CD8-positive, alpha-beta memory T cell (primary cell): ENCODE results near the gene TRIM65. TPM values are rescaled to one million over a fixed set of nuclear protein-coding genes. Genes with fewer than 3 reads are reported as not detected.
A peak's percentile ranks its signal among the peaks of the same experiment; 100 is the strongest.
"Not testable (repeated sequence)": the region's sequence is repeated elsewhere in the genome, so short reads cannot be mapped to it uniquely, and the experiment has no call there.

Source experiments
- CTCF ChIA-PET: fragments of 350-600 bp; sonication (Branson Sonifier 250); formaldehyde crosslinking; loops from one replicate; lab custom pipeline; 2021; ENCODE audit warnings: antibody characterized with exemption; lab: Charles Lee
- POLR2A ChIA-PET: fragments of 350-600 bp; sonication (Branson Sonifier 250); formaldehyde crosslinking; loops from one replicate; lab custom pipeline; 2021; ENCODE audit warnings: antibody characterized with exemption; lab: Charles Lee
- DNase-seq, 5 donors: peaks; one replicate each; pipeline versions ENCODE4 v3.0.0 to v3.0.0-alpha.2; 2020 to 2022; ENCODE audit warnings: mixed read lengths in 1 of 5
- H3K27ac ChIP-seq: one replicate; pipeline ENCODE4 v1.7.0; 2013; ENCODE audit warnings: low read depth, mild to moderate bottlenecking, low read length, moderate library complexity
- H3K27me3 ChIP-seq: 2 replicates; pipeline ENCODE4 v1.7.0; 2013; ENCODE audit warnings: low read length, mild to moderate bottlenecking; ENCODE audit not compliant: insufficient read depth, poor library complexity, severe bottlenecking
- H3K36me3 ChIP-seq: 2 replicates; pipeline ENCODE4 v1.7.0; 2013; ENCODE audit warnings: mild to moderate bottlenecking, low read length, moderate library complexity; ENCODE audit not compliant: insufficient read depth
- H3K4me1 ChIP-seq: 2 replicates; pipeline ENCODE4 v1.7.0; 2013; ENCODE audit warnings: mild to moderate bottlenecking, low read length, moderate library complexity; ENCODE audit not compliant: insufficient read depth
- H3K4me3 ChIP-seq: 2 replicates; pipeline ENCODE4 v1.7.0; 2013; ENCODE audit warnings: mild to moderate bottlenecking, low read length
- H3K9me3 ChIP-seq: 2 replicates; pipeline ENCODE4 v1.7.0; 2013; ENCODE audit warnings: mild to moderate bottlenecking, low read length
- H3K27ac Mint-ChIP-seq, 8 donors: one replicate each; pipeline ENCODE4 v1.8.0; 2020 to 2021; ENCODE audit warnings: mixed read lengths in 8 of 8, mild to moderate bottlenecking in 6 of 8, inconsistent platforms in 3 of 8, moderate library complexity in 3 of 8
- H3K27me3 Mint-ChIP-seq, 2 donors: one replicate each; pipeline ENCODE4 v1.8.0; 2020 to 2021; ENCODE audit warnings: mixed read lengths in 2 of 2, mild to moderate bottlenecking in 1 of 2, moderate library complexity in 1 of 2
- H3K36me3 Mint-ChIP-seq, 3 donors: one replicate each; pipeline ENCODE4 v1.8.0; 2020 to 2021; ENCODE audit warnings: mixed read lengths in 3 of 3, inconsistent platforms in 1 of 3, mild to moderate bottlenecking in 1 of 3
- H3K4me1 Mint-ChIP-seq, 3 donors: one replicate each; pipeline ENCODE4 v1.8.0; 2020 to 2021; ENCODE audit warnings: mixed read lengths in 3 of 3, inconsistent platforms in 1 of 3, mild to moderate bottlenecking in 1 of 3
- H3K4me3 Mint-ChIP-seq, 7 donors: one replicate each; pipeline ENCODE4 v1.8.0; 2020 to 2021; ENCODE audit warnings: mixed read lengths in 7 of 7, mild to moderate bottlenecking in 6 of 7, moderate library complexity in 4 of 7, inconsistent platforms in 2 of 7
- H3K9me3 Mint-ChIP-seq, 5 donors: one replicate each; pipeline ENCODE4 v1.8.0; 2020 to 2022; ENCODE audit warnings: mixed read lengths in 5 of 5, mild to moderate bottlenecking in 3 of 5, moderate library complexity in 2 of 5, inconsistent platforms in 1 of 5
- polyA plus RNA-seq: library from polyadenylated mRNA; unstranded; fragments of 300-500 nt; fragmentation: Illumina TruSeq; gene quantifications from one replicate; pipeline ENCODE4 v1.2.3, GENCODE V29; 2021
- total RNA-seq, 2 experiments: library from RNA; stranded (reverse); gene quantifications; one replicate each; pipeline ENCODE4 v1.2.3, GENCODE V29; 2021

The TRIM65 gene
- total and polyA plus RNA-seq, 3 experiments from 2014 or later = 28.1 to 35.4 (median 34.9) TPM

DNA sequence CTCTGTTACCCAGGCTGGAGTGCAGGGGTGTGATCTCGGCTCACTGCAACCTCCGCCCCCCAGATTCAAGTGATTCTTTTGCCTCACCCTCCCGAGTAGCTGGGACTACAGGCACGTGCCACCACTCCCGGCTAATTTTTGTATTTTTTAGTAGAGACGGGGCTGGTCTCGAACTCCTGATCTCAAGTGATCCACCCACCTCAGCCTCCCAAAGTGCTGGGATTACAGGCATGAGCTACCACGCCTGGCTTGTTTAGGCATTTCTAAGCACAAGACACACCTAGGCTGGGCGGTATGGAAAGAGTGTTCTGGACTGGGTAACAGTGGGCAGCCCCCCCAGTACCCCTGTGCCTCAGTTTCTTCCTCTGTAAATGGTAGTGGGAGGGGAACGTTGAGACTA is 26.5 kb downstream of the TRIM65 start:
- not testable (repeated sequence) for H3K9me3 ChIP-seq, H3K27ac ChIP-seq, H3K36me3 ChIP-seq, H3K9me3 Mint-ChIP-seq, H3K27me3 ChIP-seq, H3K36me3 Mint-ChIP-seq, H3K27me3 Mint-ChIP-seq, DNase-seq, H3K4me3 ChIP-seq
- Mint-ChIP-seq H3K4me1 (peaks cover 17 to 33% (median 17%) of the 10 kb centered on the region in 3 donors), H3K27ac (peak overlapping the region in 1 of 8 donors; percentile 32), H3K4me3 (peak overlapping the region in 1 of 7 donors; percentile 8)
- H3K4me1 ChIP-seq = peaks cover 18% of the 10 kb centered on the region
- ChIA-PET POLR2A (interaction anchor here (0.8 kb wide), 1 partner anchor 14 kb away, joined by 4 read pairs; the partner anchor contains the start of gene WBP2), CTCF (interaction anchor here (1.2 to 7.1 kb wide), 2 partner anchors 9 to 28 kb away, joined by 4 to 51 read pairs; partner anchors contain the start of gene TRIM65)

DNA sequence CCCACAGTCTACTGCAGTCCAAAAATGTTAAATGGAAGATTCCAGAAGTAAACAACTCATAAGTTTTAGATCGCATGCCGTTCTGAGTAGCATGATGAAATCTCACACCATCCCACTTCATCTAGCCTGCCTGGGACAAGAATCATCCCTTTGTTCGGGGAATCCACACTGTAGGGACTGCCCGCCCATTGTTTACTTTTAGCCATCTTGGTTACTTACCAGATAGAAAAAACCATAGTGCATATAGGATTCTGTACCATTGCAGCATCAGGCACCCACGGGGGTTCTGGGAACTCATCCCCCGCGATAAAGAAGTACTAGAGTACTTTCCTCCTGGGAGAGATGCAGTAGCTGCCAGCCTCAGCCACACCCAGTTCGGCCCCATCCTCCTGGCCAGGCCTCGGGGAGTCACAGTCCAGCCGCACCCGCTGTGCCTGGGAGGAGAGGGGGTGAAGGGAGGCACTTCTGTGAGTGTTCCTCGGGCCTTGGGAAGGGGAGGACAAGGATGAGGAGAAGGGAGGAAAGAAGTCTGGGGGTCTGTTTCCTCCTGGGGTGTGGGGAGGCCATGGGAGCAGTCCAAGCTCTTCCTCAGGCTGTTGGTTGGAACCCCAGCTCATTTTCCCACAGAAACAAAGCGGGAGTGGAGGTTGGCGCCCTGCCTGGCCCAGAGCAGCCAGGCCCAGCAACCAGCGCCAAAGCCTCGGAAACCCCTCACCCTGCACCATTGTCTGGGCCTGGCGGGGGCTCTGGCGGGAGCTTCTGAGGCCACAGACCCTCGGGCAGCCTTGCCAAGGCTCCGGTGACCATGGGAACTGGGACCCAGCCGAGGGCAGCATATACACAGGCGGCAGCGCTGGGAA is 27.2 kb downstream of the TRIM65 start:
- CTCF ChIA-PET = interaction anchor here (1.0 to 7.1 kb wide), 3 partner anchors 10 to 66 kb away, joined by 3 to 51 read pairs (median 4); partner anchors contain the start of gene TRIM65
- no peak overlapping the region for H3K4me3 ChIP-seq
- H3K4me1 Mint-ChIP-seq = peaks cover 24 to 35% (median 25%) of the 10 kb centered on the region in 3 donors
- DNase-seq = no peak
- H3K27ac Mint-ChIP-seq = peak overlapping the region in 1 of 8 donors; percentile 72
- H3K9me3 ChIP-seq = no peaks in the 10 kb centered on the region
- H3K4me3 Mint-ChIP-seq = no peak overlapping the region
- H3K36me3 Mint-ChIP-seq = peaks cover 0 to 2% (median 0%) of the 10 kb centered on the region in 3 donors
- no peaks in the 10 kb centered on the region for H3K9me3 Mint-ChIP-seq
- no peaks in the 10 kb centered on the region for H3K27me3 Mint-ChIP-seq
- H3K27me3 ChIP-seq = no peaks in the 10 kb centered on the region
- no peaks in the 10 kb centered on the region for H3K36me3 ChIP-seq
- H3K27ac ChIP-seq = no peak overlapping the region
- POLR2A ChIA-PET = interaction anchor here (0.6 to 0.8 kb wide), 2 partner anchors 14 to 33 kb away, joined by 3 to 4 read pairs; partner anchors contain the start of gene WBP2
- H3K4me1 ChIP-seq = peaks cover 23% of the 10 kb centered on the region

DNA sequence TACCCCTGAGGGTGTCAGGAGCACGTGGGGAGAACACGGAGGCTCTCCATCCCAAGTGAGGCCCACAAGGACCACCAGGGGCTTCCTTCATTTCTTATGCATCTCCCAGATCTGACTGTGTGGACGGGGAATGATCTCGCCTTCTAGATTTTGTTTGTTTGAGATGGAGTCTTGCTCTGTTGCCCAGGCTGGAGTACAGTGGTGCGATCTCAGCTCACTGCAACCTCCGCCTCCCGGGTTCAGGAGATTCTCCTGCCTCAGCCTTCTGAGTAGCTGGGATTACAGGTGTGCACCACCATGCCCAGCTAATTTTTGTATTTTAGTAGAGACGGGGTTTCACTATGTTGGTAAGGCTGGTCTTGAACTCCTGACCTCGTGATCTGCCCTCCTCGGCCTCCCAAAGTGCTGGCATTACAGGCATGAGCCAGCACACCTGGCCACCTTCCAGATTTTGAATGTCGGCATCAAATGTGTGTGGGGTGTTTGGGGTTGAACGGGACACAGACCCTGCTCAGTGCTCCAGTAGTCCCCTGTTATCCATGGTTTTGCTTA is 27.9 kb downstream of the TRIM65 start:
- ChIA-PET CTCF (interaction anchor here (1.0 kb wide), 1 partner anchor 65 kb away, joined by 3 read pairs; no protein-coding TSS in a partner anchor), POLR2A (interaction anchor here (0.8 kb wide), 1 partner anchor 13 kb away, joined by 3 read pairs; the partner anchor contains the start of gene WBP2)
- Mint-ChIP-seq H3K4me1 (peaks cover 27 to 37% (median 31%) of the 10 kb centered on the region in 3 donors), H3K27ac (peak overlapping the region in 1 of 8 donors; percentile 72)
- H3K4me1 ChIP-seq = peaks cover 30% of the 10 kb centered on the region
- H3K36me3 Mint-ChIP-seq, H3K27ac ChIP-seq, H3K9me3 ChIP-seq, H3K4me3 Mint-ChIP-seq, H3K9me3 Mint-ChIP-seq, H3K4me3 ChIP-seq, H3K27me3 ChIP-seq, H3K36me3 ChIP-seq, H3K27me3 Mint-ChIP-seq, DNase-seq: not testable (repeated sequence)

DNA sequence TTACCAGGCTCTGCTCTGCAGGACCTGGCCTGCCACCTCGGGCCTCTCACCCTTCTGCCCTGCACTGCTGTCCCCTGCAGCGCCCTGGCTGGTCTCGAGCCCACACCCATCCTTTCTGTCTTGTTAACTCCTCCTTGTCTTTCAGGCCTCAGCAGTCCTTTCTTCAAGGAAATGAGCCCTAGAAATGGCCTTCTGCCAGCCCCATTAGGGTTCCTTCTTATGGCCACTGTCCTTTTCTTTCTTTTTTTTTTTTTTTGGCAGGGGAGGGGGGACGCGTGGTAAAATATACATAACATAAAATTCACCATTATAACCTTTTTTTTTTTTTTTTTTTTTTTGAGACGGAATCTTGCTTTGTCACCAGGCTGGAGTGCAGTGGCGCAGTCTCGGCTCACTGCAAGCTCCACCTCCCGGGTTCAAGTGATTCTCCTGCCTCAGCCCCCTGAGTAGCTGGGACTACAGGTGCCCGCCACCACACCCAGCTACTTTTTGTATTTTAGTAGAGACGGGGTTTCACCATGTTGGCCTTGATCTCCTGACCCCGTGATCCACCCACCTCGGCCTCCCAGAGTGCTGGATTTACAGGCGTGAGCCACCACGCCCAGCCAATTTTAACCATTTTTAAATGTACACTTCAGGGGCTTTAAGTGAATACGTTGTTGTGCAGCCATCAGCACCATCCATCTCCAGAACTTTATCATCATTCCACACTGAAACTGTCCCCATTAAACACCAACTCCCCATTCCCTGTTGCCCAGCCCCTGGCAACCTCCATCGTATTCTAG is 31.2 kb downstream of the TRIM65 start:
- H3K9me3 Mint-ChIP-seq, H3K27me3 ChIP-seq, H3K27me3 Mint-ChIP-seq, H3K36me3 Mint-ChIP-seq, H3K9me3 ChIP-seq, H3K4me3 ChIP-seq, DNase-seq, H3K36me3 ChIP-seq: not testable (repeated sequence)
- Mint-ChIP-seq H3K27ac (peak overlapping the region; percentile 65 to 99 (median 92)), H3K4me3 (peak overlapping the region in 4 of 7 donors; percentile 8 to 61 (median 46)), H3K4me1 (peaks cover 22 to 30% (median 26%) of the 10 kb centered on the region in 3 donors)
- POLR2A ChIA-PET = interaction anchor here (1.1 to 1.6 kb wide), 4 partner anchors 8 to 12 kb away, joined by 3 to 12 read pairs (median 7); partner anchors contain the start of genes TRIM47 and WBP2
- Histone ChIP-seq H3K4me1 (peaks cover 16% of the 10 kb centered on the region), H3K27ac (peak overlapping the region; percentile 31)
- CTCF ChIA-PET = interaction anchor here (1.0 to 2.3 kb wide), 5 partner anchors 8 to 112 kb away, joined by 5 to 12 read pairs (median 7); partner anchors contain the start of genes TRIM47 and WBP2

DNA sequence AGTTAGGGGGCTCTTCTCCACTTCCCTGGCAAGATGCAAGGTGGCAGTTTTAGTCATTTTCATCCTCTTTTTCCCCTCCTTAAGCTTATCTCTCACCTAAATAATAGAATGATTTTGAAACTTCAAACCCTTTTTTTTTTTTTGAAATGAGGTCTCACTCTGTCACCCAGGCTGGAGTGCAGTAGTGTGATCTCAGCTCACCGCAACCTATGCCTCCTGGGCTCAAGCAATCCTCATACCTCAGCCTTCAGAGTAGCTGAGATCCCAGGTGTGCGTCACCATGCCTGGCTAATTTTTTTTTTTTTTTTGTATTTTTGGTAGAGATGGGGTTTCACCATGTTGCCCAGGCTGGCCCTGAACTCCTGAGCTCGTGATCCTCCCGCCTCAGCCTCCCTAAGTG is 31.9 kb downstream of the TRIM65 start:
- not testable (repeated sequence) for H3K36me3 Mint-ChIP-seq, H3K27me3 Mint-ChIP-seq, H3K9me3 ChIP-seq, H3K36me3 ChIP-seq, H3K27me3 ChIP-seq, H3K9me3 Mint-ChIP-seq
- H3K27ac ChIP-seq = peak overlapping the region; percentile 71
- POLR2A ChIA-PET = interaction anchor here (0.5 to 1.6 kb wide), 10 partner anchors 8 to 681 kb away, joined by 3 to 12 read pairs (median 5); partner anchors contain the start of genes TRIM47, UNK and WBP2
- peak overlapping the region; percentile 85 to 99 (median 92) for H3K27ac Mint-ChIP-seq
- peaks cover 16% of the 10 kb centered on the region for H3K4me1 ChIP-seq
- peak overlapping the region; percentile 5 for H3K4me3 ChIP-seq
- peak in 2 of 5 donors; percentile 47 to 70 for DNase-seq
- peak overlapping the region; percentile 33 to 79 (median 69) for H3K4me3 Mint-ChIP-seq
- CTCF ChIA-PET = interaction anchor here (0.8 to 2.3 kb wide), 8 partner anchors 9 to 141 kb away, joined by 4 to 12 read pairs (median 5); partner anchors contain the start of genes TRIM47, TRIM65 and WBP2
- H3K4me1 Mint-ChIP-seq = peaks cover 22 to 30% (median 26%) of the 10 kb centered on the region in 3 donors

DNA sequence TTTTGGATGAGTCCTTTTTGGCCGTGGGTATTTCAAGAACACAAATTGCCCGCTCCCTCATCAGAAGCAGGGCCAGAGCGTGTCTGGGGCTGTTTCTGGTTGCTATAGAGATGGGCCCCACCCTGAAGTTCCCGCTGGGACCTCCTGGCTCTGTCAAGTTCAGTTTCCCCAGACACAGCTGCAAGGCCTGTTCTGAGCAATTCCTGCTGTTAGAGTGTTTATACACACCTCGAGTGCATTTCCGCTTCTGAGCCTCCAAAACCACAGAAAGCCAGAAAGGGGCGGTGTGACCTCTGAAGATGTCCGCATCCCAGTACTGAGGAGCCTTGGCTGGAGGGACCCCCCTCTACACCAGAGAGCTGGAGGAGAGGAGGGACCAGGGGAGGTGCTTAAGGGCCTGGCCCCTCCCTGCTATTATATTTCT is 32.3 kb downstream of the TRIM65 start:
- H3K4me3 ChIP-seq = peak overlapping the region; percentile 5
- peaks cover 16% of the 10 kb centered on the region for H3K4me1 ChIP-seq
- no peaks in the 10 kb centered on the region for H3K27me3 ChIP-seq
- H3K4me3 Mint-ChIP-seq = peak overlapping the region; percentile 33 to 79 (median 69)
- CTCF ChIA-PET = interaction anchor here (0.8 to 2.3 kb wide), 8 partner anchors 9 to 141 kb away, joined by 4 to 12 read pairs (median 5); partner anchors contain the start of genes TRIM47, TRIM65 and WBP2
- POLR2A ChIA-PET = interaction anchor here (0.5 to 1.6 kb wide), 10 partner anchors 9 to 681 kb away, joined by 3 to 12 read pairs (median 5); partner anchors contain the start of genes TRIM47, UNK and WBP2
- peak overlapping the region; percentile 85 to 99 (median 92) for H3K27ac Mint-ChIP-seq
- DNase-seq = peak; percentile 19 to 66 (median 47)
- H3K9me3 Mint-ChIP-seq = no peaks in the 10 kb centered on the region
- H3K27ac ChIP-seq = peak overlapping the region; percentile 71
- H3K36me3 ChIP-seq = no peaks in the 10 kb centered on the region
- no peaks in the 10 kb centered on the region for H3K36me3 Mint-ChIP-seq
- peaks cover 22 to 30% (median 26%) of the 10 kb centered on the region in 3 donors for H3K4me1 Mint-ChIP-seq
- peaks cover 0 to 2% of the 10 kb centered on the region in 2 donors for H3K27me3 Mint-ChIP-seq
- H3K9me3 ChIP-seq = no peaks in the 10 kb centered on the region

DNA sequence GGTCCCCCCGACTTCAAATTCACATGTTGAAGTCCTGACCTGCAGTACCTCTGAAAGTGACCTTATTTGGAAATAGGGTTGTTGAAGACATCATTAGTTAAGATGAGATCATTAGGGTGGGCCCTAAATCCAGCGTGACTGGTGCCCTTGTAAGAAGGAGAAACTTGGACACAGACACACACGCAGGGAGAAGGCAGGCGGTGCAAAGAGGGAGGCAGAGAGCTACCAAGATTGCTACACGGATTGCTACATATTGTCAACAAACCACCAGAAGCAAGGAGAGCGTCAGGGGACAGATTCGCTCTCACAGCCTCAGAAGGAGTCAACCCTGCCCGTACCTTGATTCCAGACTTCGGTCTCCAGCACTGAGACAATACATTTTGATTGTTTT is 34.8 kb downstream of the TRIM65 start:
- DNase-seq = no peak
- Histone ChIP-seq H3K27ac (no peak overlapping the region), H3K36me3 (no peaks in the 10 kb centered on the region), H3K9me3 (no peaks in the 10 kb centered on the region), H3K4me1 (peaks cover 16% of the 10 kb centered on the region), H3K27me3 (no peaks in the 10 kb centered on the region), H3K4me3 (no peak overlapping the region)
- Mint-ChIP-seq H3K27ac (peak overlapping the region in 4 of 8 donors; percentile 66 to 79 (median 70)), H3K36me3 (no peaks in the 10 kb centered on the region), H3K9me3 (no peaks in the 10 kb centered on the region), H3K4me3 (no peak overlapping the region), H3K4me1 (peaks cover 27 to 41% (median 30%) of the 10 kb centered on the region in 3 donors), H3K27me3 (peaks cover 0 to 2% of the 10 kb centered on the region in 2 donors)
- ChIA-PET POLR2A (interaction anchor here (0.8 to 1.2 kb wide), 2 partner anchors 14 to 34 kb away, joined by 3 read pairs; no protein-coding TSS in a partner anchor), CTCF (interaction anchor here (0.8 to 6.1 kb wide), 18 partner anchors 8 to 114 kb away, joined by 3 to 42 read pairs (median 8); partner anchors contain the start of genes TRIM47, TRIM65, UNC13D and UNK)
